ENCODE data around the gene RNH1. TPM values are rescaled to one million over a fixed set of nuclear protein-coding genes. Genes with fewer than 3 reads are reported as not detected.

The RNH1 gene
- polyA plus RNA-seq, 3 donors, result 99.2 to 115 (median 110) TPM

GRCh38 chr11:445765-446588 lies 61.1 kb downstream of the RNH1 start:
- no peak for DNase-seq

Other genes with a start within 250 kb of the RNH1 start
- gene NLRP6, start 228.8 kb downstream of the RNH1 start, polyA plus RNA-seq (ENCODE audit: insufficient read length in 3 of 3), result under 1 TPM; 0.40 to 0.86 (median 0.47) TPM
- gene PGGHG, start 218.1 kb downstream of the RNH1 start, polyA plus RNA-seq (ENCODE audit: insufficient read length in 3 of 3), result 10 to 100 TPM; 21.5 to 27.7 (median 22.2) TPM
- gene IFITM5, start 207.7 kb downstream of the RNH1 start, polyA plus RNA-seq (ENCODE audit: insufficient read length in 3 of 3), result under 1 TPM; 0.23 to 0.87 (median 0.62) TPM
- 100 to 1,000 TPM; 212 to 269 (median 215) TPM for gene IFITM2, start 199.4 kb downstream of the RNH1 start, polyA plus RNA-seq (ENCODE audit: insufficient read length in 3 of 3)
- 10 to 100 TPM; 32.2 to 44.9 (median 33.7) TPM for gene IFITM1, start 193.2 kb downstream of the RNH1 start, polyA plus RNA-seq (ENCODE audit: insufficient read length in 3 of 3)
- 100 to 1,000 TPM; 359 to 402 (median 395) TPM for gene IFITM3, start 186.4 kb downstream of the RNH1 start, polyA plus RNA-seq (ENCODE audit: insufficient read length in 3 of 3)
- 10 to 100 TPM; 77.7 to 93.4 (median 87.2) TPM for gene B4GALNT4, start 137.7 kb downstream of the RNH1 start, polyA plus RNA-seq (ENCODE audit: insufficient read length in 3 of 3)
- gene PKP3, start 113.0 kb downstream of the RNH1 start, polyA plus RNA-seq (ENCODE audit: insufficient read length in 3 of 3), result 1 to 10 TPM; 6.5 to 7.0 (median 6.7) TPM
- gene SIGIRR, start 92.2 kb downstream of the RNH1 start, polyA plus RNA-seq (ENCODE audit: insufficient read length in 3 of 3), result 10 to 100 TPM; 49.6 to 61.7 (median 61.5) TPM
- gene ANO9, start 65.2 kb downstream of the RNH1 start, polyA plus RNA-seq (ENCODE audit: insufficient read length in 3 of 3), result 10 to 100 TPM; 11.2 to 17.4 (median 14.2) TPM
- gene PTDSS2, start 57.0 kb downstream of the RNH1 start, polyA plus RNA-seq (ENCODE audit: insufficient read length in 3 of 3), result 10 to 100 TPM; 40.0 to 44.9 (median 41.2) TPM
- 10 to 100 TPM; 48.3 to 62.5 (median 56.2) TPM for gene HRAS, start 28.3 kb upstream of the RNH1 start, polyA plus RNA-seq (ENCODE audit: insufficient read length in 3 of 3)
- gene LRRC56, start 30.3 kb upstream of the RNH1 start, polyA plus RNA-seq (ENCODE audit: insufficient read length in 3 of 3), result 1 to 10 TPM; 5.4 to 6.4 (median 5.5) TPM
- 1 to 10 TPM; 4.2 to 4.9 (median 4.6) TPM for gene LMNTD2, start 53.5 kb upstream of the RNH1 start, polyA plus RNA-seq (ENCODE audit: insufficient read length in 3 of 3)
- gene RASSF7, start 53.7 kb upstream of the RNH1 start, polyA plus RNA-seq (ENCODE audit: insufficient read length in 3 of 3), result 10 to 100 TPM; 58.0 to 66.3 (median 64.5) TPM
- gene PHRF1, start 69.2 kb upstream of the RNH1 start, polyA plus RNA-seq (ENCODE audit: insufficient read length in 3 of 3), result 10 to 100 TPM; 26.8 to 30.4 (median 28.3) TPM
- gene IRF7, start 108.7 kb upstream of the RNH1 start, polyA plus RNA-seq (ENCODE audit: insufficient read length in 3 of 3), result 10 to 100 TPM; 11.0 to 11.7 (median 11.2) TPM
- gene CDHR5, start 117.7 kb upstream of the RNH1 start, polyA plus RNA-seq (ENCODE audit: insufficient read length in 3 of 3), result 10 to 100 TPM; 42.6 to 56.2 (median 47.7) TPM
- gene SCT, start 119.9 kb upstream of the RNH1 start, polyA plus RNA-seq (ENCODE audit: insufficient read length in 3 of 3), result 1 to 10 TPM in 2 of 3 donors, under 1 TPM in 1; 0.87 to 2.3 (median 2.3) TPM
- 1 to 10 TPM; 3.8 to 5.4 (median 4.2) TPM for gene DRD4, start 130.0 kb upstream of the RNH1 start, polyA plus RNA-seq (ENCODE audit: insufficient read length in 3 of 3)
- gene DEAF1, start 188.0 kb upstream of the RNH1 start, polyA plus RNA-seq (ENCODE audit: insufficient read length in 3 of 3), result 10 to 100 TPM; 55.3 to 61.9 (median 55.6) TPM
- gene TMEM80, start 188.6 kb upstream of the RNH1 start, polyA plus RNA-seq (ENCODE audit: insufficient read length in 3 of 3), result 10 to 100 TPM; 41.9 to 62.1 (median 59.9) TPM
- gene EPS8L2, start 199.0 kb upstream of the RNH1 start, polyA plus RNA-seq (ENCODE audit: insufficient read length in 3 of 3), result 100 to 1,000 TPM; 128 to 189 (median 150) TPM
- 100 to 1,000 TPM; 129 to 137 (median 130) TPM for gene TALDO1, start 240.2 kb upstream of the RNH1 start, polyA plus RNA-seq (ENCODE audit: insufficient read length in 3 of 3)

Data from renal pelvis (tissue), 4 donors.